WTC11 (cell line): ENCODE measurements around the gene PRSS38. TPM values are rescaled to one million over a fixed set of nuclear protein-coding genes. Genes with fewer than 3 reads are reported as not detected.

Experiments
- ATAC-seq: fragments of 200-7000 bp; cut with Tn5 transposase; 2 replicates; pipeline ENCODE4 v1.10.0; 2021; ENCODE audit warnings: mild to moderate bottlenecking, moderate library complexity
- CTCF ChIA-PET: fragments of 300-600 bp; sonication (Branson Sonifier 250); formaldehyde crosslinking; loops from one replicate; lab custom pipeline; 2021; ENCODE audit warnings: antibody characterized with exemption; lab: Charles Lee
- POLR2A ChIA-PET: fragments of 350-600 bp; sonication (Branson Sonifier 250); formaldehyde crosslinking; loops from one replicate; lab custom pipeline; 2021; ENCODE audit warnings: antibody characterized with exemption; lab: Charles Lee
- DNase-seq: peaks from one replicate; pipeline ENCODE4 v3.0.0; 2021; ENCODE audit warnings: low spot score
- H3K27ac Mint-ChIP-seq: 2 replicates; pipeline ENCODE4 v1.8.0; 2021; ENCODE audit warnings: mixed read lengths
- H3K27me3 Mint-ChIP-seq: 2 replicates; pipeline ENCODE4 v1.8.0; 2021; ENCODE audit warnings: low read depth, mild to moderate bottlenecking, moderate library complexity, mixed read lengths
- H3K36me3 Mint-ChIP-seq: 2 replicates; pipeline ENCODE4 v1.8.0; 2021; ENCODE audit warnings: mixed read lengths
- H3K4me1 Mint-ChIP-seq: 2 replicates; pipeline ENCODE4 v1.8.0; 2022; ENCODE audit warnings: mixed read lengths
- H3K4me3 Mint-ChIP-seq: 2 replicates; pipeline ENCODE4 v1.8.0; 2021; ENCODE audit warnings: mild to moderate bottlenecking, moderate library complexity, mixed read lengths
- H3K9me3 Mint-ChIP-seq: 2 replicates; pipeline ENCODE4 v1.8.0; 2021; ENCODE audit warnings: mixed read lengths
- ATF1 ChIP-seq: sonication (generic); formaldehyde crosslinking; IDR thresholded peaks from 2 replicates; pipeline ENCODE4 v1.8.1; 2023; ENCODE audit warnings: mild to moderate bottlenecking, moderate library complexity, missing genetic modification reagents
- ELF4 ChIP-seq: sonication (generic); formaldehyde crosslinking; IDR thresholded peaks from 2 replicates; pipeline ENCODE4 v1.8.1; 2022; ENCODE audit warnings: low read depth, mild to moderate bottlenecking, moderate library complexity, missing genetic modification reagents
- JUN ChIP-seq: sonication (generic); formaldehyde crosslinking; IDR thresholded peaks from 2 replicates; pipeline ENCODE4 v1.8.0; 2023; ENCODE audit warnings: mild to moderate bottlenecking, missing genetic modification reagents
- NFATC4 ChIP-seq: fragments of 250-450 bp; sonication (Bioruptor Pico); IDR thresholded peaks from 2 replicates; pipeline ENCODE4 v1.9.0; 2021; ENCODE audit warnings: mild to moderate bottlenecking
- NR2C2 ChIP-seq: sonication (generic); formaldehyde crosslinking; IDR thresholded peaks from 2 replicates; pipeline ENCODE4 v1.8.0; 2022; ENCODE audit warnings: mild to moderate bottlenecking, missing genetic modification reagents
- ZBTB21 ChIP-seq: sonication (generic); formaldehyde crosslinking; IDR thresholded peaks from 2 replicates; pipeline ENCODE4 v1.8.1; 2023; ENCODE audit warnings: mild to moderate bottlenecking, missing genetic modification reagents, borderline replicate concordance
- total RNA-seq: library from RNA; stranded (reverse); gene quantifications from 3 replicates; pipeline ENCODE4 v1.2.3, GENCODE V29; 2021
- TF ChIP-seq, protein P1 (sequence below): sonication (generic); formaldehyde crosslinking; IDR thresholded peaks from 2 replicates; pipeline ENCODE4 v1.8.0; 2022; ENCODE audit warnings: mild to moderate bottlenecking, missing genetic modification reagents
- TF ChIP-seq, protein P2 (sequence below): sonication (generic); formaldehyde crosslinking; conservative IDR thresholded peaks from 2 replicates; pipeline ENCODE4 v1.8.1; 2023; ENCODE audit warnings: mild to moderate bottlenecking, low read depth, missing genetic modification reagents, moderate library complexity
- TF ChIP-seq, protein P3 (sequence below): sonication (generic); formaldehyde crosslinking; IDR thresholded peaks from 2 replicates; pipeline ENCODE4 v1.8.0; 2023; ENCODE audit warnings: mild to moderate bottlenecking, missing genetic modification reagents
- TF ChIP-seq, protein P4 (sequence below): sonication (generic); formaldehyde crosslinking; IDR thresholded peaks from 2 replicates; pipeline ENCODE4 v1.8.1; 2022; ENCODE audit warnings: low read depth, missing genetic modification reagents, borderline replicate concordance
- TF ChIP-seq, protein P5 (sequence below): sonication (generic); formaldehyde crosslinking; IDR thresholded peaks from 2 replicates; pipeline ENCODE4 v1.8.0; 2023; ENCODE audit warnings: missing genetic modification reagents, mild to moderate bottlenecking, borderline replicate concordance
- TF ChIP-seq, protein P6 (sequence below): sonication (generic); formaldehyde crosslinking; IDR thresholded peaks from 2 replicates; pipeline ENCODE4 v1.8.0; 2022; ENCODE audit warnings: mild to moderate bottlenecking, missing genetic modification reagents
- TF ChIP-seq, protein P7 (sequence below): sonication (generic); formaldehyde crosslinking; conservative IDR thresholded peaks from 2 replicates; pipeline ENCODE4 v1.8.1; 2022; ENCODE audit warnings: mild to moderate bottlenecking, missing genetic modification reagents

Gene PRSS38
- total RNA-seq, 1 experiment from 2014 or later = not detected

DNA sequence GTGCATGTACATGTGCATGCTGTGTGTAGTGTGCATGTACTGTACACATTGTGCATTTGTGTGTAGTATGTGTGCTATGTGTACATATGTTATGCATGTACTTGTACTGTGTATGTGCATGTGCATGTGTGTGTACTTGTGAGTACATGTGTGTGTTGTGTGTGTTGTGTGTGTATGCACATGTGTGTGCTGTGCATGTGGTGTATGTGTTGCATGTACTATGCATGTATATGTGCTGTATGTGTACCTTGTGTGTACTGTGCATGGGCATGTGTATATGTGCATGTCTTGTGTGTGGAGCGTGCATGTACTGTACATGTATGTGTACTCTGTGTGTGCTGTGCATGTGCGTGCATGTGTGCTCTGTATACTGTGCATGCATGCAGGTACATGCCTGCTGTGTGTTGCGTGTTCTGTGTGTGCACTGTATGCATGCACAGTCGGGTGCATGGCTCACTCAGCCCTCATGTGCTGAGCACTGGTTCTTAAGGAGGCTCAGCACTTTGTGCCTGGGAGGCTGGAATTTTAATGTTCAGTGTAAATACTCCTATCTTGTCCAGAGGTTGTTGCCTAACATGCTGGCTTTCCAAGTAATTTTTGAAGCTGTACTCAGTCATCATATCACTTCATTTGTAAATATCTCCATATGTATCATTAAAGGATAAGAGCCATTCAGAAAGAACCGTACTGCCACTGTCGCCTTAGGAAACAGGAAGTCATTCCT is 47.9 kb upstream of the PRSS38 start:
- Mint-ChIP-seq H3K9me3 (no peaks in the 10 kb centered on the region), H3K27me3 (no peaks in the 10 kb centered on the region), H3K36me3 (peaks cover 34% of the 10 kb centered on the region), H3K27ac (no peak overlapping the region), H3K4me3 (no peak overlapping the region), H3K4me1 (no peaks in the 10 kb centered on the region)
- no peak for ATAC-seq
- no peak for DNase-seq
- ChIA-PET POLR2A (no interaction called here), CTCF (interaction anchor here (2.6 kb wide), 1 partner anchor 186 kb away, joined by 10 read pairs; no protein-coding TSS in a partner anchor)
- TF ChIP-seq, protein P1, sequence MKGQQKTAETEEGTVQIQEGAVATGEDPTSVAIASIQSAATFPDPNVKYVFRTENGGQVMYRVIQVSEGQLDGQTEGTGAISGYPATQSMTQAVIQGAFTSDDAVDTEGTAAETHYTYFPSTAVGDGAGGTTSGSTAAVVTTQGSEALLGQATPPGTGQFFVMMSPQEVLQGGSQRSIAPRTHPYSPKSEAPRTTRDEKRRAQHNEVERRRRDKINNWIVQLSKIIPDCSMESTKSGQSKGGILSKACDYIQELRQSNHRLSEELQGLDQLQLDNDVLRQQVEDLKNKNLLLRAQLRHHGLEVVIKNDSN (CRISPR knock-in tag) = no peak
- TF ChIP-seq JUN (CRISPR knock-in tag) (no peak), ELF4 (CRISPR knock-in tag) (no peak)
- TF ChIP-seq, protein P2, sequence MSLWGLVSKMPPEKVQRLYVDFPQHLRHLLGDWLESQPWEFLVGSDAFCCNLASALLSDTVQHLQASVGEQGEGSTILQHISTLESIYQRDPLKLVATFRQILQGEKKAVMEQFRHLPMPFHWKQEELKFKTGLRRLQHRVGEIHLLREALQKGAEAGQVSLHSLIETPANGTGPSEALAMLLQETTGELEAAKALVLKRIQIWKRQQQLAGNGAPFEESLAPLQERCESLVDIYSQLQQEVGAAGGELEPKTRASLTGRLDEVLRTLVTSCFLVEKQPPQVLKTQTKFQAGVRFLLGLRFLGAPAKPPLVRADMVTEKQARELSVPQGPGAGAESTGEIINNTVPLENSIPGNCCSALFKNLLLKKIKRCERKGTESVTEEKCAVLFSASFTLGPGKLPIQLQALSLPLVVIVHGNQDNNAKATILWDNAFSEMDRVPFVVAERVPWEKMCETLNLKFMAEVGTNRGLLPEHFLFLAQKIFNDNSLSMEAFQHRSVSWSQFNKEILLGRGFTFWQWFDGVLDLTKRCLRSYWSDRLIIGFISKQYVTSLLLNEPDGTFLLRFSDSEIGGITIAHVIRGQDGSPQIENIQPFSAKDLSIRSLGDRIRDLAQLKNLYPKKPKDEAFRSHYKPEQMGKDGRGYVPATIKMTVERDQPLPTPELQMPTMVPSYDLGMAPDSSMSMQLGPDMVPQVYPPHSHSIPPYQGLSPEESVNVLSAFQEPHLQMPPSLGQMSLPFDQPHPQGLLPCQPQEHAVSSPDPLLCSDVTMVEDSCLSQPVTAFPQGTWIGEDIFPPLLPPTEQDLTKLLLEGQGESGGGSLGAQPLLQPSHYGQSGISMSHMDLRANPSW = no peak
- TF ChIP-seq, protein P3, sequence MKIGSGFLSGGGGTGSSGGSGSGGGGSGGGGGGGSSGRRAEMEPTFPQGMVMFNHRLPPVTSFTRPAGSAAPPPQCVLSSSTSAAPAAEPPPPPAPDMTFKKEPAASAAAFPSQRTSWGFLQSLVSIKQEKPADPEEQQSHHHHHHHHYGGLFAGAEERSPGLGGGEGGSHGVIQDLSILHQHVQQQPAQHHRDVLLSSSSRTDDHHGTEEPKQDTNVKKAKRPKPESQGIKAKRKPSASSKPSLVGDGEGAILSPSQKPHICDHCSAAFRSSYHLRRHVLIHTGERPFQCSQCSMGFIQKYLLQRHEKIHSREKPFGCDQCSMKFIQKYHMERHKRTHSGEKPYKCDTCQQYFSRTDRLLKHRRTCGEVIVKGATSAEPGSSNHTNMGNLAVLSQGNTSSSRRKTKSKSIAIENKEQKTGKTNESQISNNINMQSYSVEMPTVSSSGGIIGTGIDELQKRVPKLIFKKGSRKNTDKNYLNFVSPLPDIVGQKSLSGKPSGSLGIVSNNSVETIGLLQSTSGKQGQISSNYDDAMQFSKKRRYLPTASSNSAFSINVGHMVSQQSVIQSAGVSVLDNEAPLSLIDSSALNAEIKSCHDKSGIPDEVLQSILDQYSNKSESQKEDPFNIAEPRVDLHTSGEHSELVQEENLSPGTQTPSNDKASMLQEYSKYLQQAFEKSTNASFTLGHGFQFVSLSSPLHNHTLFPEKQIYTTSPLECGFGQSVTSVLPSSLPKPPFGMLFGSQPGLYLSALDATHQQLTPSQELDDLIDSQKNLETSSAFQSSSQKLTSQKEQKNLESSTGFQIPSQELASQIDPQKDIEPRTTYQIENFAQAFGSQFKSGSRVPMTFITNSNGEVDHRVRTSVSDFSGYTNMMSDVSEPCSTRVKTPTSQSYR (CRISPR knock-in tag) = no peak
- TF ChIP-seq, protein P4, sequence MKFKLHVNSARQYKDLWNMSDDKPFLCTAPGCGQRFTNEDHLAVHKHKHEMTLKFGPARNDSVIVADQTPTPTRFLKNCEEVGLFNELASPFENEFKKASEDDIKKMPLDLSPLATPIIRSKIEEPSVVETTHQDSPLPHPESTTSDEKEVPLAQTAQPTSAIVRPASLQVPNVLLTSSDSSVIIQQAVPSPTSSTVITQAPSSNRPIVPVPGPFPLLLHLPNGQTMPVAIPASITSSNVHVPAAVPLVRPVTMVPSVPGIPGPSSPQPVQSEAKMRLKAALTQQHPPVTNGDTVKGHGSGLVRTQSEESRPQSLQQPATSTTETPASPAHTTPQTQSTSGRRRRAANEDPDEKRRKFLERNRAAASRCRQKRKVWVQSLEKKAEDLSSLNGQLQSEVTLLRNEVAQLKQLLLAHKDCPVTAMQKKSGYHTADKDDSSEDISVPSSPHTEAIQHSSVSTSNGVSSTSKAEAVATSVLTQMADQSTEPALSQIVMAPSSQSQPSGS (CRISPR knock-in tag) = no peak
- TF ChIP-seq, protein P5, sequence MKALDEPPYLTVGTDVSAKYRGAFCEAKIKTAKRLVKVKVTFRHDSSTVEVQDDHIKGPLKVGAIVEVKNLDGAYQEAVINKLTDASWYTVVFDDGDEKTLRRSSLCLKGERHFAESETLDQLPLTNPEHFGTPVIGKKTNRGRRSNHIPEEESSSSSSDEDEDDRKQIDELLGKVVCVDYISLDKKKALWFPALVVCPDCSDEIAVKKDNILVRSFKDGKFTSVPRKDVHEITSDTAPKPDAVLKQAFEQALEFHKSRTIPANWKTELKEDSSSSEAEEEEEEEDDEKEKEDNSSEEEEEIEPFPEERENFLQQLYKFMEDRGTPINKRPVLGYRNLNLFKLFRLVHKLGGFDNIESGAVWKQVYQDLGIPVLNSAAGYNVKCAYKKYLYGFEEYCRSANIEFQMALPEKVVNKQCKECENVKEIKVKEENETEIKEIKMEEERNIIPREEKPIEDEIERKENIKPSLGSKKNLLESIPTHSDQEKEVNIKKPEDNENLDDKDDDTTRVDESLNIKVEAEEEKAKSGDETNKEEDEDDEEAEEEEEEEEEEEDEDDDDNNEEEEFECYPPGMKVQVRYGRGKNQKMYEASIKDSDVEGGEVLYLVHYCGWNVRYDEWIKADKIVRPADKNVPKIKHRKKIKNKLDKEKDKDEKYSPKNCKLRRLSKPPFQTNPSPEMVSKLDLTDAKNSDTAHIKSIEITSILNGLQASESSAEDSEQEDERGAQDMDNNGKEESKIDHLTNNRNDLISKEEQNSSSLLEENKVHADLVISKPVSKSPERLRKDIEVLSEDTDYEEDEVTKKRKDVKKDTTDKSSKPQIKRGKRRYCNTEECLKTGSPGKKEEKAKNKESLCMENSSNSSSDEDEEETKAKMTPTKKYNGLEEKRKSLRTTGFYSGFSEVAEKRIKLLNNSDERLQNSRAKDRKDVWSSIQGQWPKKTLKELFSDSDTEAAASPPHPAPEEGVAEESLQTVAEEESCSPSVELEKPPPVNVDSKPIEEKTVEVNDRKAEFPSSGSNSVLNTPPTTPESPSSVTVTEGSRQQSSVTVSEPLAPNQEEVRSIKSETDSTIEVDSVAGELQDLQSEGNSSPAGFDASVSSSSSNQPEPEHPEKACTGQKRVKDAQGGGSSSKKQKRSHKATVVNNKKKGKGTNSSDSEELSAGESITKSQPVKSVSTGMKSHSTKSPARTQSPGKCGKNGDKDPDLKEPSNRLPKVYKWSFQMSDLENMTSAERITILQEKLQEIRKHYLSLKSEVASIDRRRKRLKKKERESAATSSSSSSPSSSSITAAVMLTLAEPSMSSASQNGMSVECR (CRISPR knock-in tag) = no peak

DNA sequence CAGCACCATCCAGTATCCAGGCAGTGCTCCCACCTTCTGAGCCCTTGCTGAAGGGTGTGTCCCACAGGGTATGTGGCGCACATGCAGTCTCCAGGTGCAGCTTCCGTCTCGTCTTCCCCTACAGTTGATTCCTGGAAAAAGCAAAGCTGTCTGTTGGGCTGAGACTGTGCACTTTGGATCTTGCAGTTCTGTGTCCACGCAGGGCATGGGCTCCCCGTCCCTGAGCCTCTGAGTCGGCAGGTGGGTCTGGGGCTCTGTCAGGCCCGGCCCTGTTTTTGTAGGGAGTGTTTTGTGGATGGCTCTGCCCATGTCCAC is 47.4 kb upstream of the PRSS38 start:
- DNase-seq (no peak), ATAC-seq (no peak)
- Mint-ChIP-seq H3K4me1 (no peaks in the 10 kb centered on the region), H3K27ac (no peak overlapping the region), H3K36me3 (peaks cover 35% of the 10 kb centered on the region), H3K9me3 (no peaks in the 10 kb centered on the region)
- CTCF ChIA-PET = interaction anchor here (2.6 kb wide), 1 partner anchor 185 kb away, joined by 10 read pairs; no protein-coding TSS in a partner anchor
- POLR2A ChIA-PET = no interaction called here
- TF ChIP-seq, protein P6, sequence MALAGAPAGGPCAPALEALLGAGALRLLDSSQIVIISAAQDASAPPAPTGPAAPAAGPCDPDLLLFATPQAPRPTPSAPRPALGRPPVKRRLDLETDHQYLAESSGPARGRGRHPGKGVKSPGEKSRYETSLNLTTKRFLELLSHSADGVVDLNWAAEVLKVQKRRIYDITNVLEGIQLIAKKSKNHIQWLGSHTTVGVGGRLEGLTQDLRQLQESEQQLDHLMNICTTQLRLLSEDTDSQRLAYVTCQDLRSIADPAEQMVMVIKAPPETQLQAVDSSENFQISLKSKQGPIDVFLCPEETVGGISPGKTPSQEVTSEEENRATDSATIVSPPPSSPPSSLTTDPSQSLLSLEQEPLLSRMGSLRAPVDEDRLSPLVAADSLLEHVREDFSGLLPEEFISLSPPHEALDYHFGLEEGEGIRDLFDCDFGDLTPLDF (CRISPR knock-in tag) = no peak
- TF ChIP-seq, protein P7, sequence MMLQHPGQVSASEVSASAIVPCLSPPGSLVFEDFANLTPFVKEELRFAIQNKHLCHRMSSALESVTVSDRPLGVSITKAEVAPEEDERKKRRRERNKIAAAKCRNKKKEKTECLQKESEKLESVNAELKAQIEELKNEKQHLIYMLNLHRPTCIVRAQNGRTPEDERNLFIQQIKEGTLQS (CRISPR knock-in tag) = no peak
- no peak for TF ChIP-seq NR2C2
- TF ChIP-seq ZBTB21 (CRISPR knock-in tag) = no peak
- no peak for TF ChIP-seq ATF1 (CRISPR knock-in tag)
- no peak for TF ChIP-seq JUN (CRISPR knock-in tag)
- TF ChIP-seq NFATC4 = no peak
- TF ChIP-seq, all 79 proteins: peak for 0
- Mint-ChIP-seq H3K27me3 (no peaks in the 10 kb centered on the region), H3K4me3 (no peak overlapping the region)
